GM19397 (cell line): ENCODE measurements around the gene SLC4A5.

Experiments
- ATAC-seq: cut with Tn5 transposase; IDR thresholded peaks from one replicate; pipeline ENCODE4 v1.9.1; 2021; ENCODE audit warnings: mild to moderate bottlenecking, moderate library complexity; ENCODE audit not compliant: unreplicated experiment

Gene SLC4A5, protein sequence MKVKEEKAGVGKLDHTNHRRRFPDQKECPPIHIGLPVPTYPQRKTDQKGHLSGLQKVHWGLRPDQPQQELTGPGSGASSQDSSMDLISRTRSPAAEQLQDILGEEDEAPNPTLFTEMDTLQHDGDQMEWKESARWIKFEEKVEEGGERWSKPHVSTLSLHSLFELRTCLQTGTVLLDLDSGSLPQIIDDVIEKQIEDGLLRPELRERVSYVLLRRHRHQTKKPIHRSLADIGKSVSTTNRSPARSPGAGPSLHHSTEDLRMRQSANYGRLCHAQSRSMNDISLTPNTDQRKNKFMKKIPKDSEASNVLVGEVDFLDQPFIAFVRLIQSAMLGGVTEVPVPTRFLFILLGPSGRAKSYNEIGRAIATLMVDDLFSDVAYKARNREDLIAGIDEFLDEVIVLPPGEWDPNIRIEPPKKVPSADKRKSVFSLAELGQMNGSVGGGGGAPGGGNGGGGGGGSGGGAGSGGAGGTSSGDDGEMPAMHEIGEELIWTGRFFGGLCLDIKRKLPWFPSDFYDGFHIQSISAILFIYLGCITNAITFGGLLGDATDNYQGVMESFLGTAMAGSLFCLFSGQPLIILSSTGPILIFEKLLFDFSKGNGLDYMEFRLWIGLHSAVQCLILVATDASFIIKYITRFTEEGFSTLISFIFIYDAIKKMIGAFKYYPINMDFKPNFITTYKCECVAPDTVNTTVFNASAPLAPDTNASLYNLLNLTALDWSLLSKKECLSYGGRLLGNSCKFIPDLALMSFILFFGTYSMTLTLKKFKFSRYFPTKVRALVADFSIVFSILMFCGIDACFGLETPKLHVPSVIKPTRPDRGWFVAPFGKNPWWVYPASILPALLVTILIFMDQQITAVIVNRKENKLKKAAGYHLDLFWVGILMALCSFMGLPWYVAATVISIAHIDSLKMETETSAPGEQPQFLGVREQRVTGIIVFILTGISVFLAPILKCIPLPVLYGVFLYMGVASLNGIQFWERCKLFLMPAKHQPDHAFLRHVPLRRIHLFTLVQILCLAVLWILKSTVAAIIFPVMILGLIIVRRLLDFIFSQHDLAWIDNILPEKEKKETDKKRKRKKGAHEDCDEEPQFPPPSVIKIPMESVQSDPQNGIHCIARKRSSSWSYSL

DNA sequence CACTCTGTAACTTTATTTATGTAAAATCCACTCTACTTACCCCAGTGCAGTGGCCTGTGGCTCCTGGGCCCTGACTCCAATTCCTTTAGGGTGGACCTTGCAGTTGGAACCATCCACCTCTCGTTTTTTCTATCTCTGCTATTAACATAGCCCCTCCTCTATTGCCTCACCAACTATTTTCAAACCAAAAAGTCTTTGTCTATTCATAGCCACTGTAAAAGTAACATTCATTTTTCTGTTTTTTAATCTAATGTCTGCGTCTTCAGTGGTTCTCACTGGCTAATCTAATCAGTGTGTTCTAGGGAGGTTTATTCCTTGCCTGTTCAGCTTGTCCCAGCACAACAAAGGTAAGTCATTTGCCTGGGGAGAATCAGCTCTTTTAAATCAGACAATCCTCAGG, at the start of gene SLC4A5:
TSS of gene SLC4A5 (minus strand) at position 101 of the 400 bp plus-strand sequence. CDS start 28,393 bp downstream, outside the sequence.
- ATAC-seq: no peak

DNA sequence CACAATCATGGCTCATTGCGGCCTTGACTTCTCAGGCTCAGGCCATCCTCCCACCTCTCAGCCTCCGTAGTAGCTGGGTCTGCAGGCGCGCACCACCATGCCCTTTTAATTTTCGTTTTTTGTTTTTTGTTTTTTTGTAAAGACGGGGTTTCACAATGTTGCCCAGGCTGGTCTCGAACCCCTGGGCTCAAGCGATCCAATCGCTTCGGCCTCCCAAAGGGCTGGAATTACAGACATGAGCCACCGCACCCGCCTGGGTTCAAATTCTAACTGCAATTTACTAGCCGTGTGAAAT, 49.2 kb upstream of the SLC4A5 start:
- no peak for ATAC-seq

DNA sequence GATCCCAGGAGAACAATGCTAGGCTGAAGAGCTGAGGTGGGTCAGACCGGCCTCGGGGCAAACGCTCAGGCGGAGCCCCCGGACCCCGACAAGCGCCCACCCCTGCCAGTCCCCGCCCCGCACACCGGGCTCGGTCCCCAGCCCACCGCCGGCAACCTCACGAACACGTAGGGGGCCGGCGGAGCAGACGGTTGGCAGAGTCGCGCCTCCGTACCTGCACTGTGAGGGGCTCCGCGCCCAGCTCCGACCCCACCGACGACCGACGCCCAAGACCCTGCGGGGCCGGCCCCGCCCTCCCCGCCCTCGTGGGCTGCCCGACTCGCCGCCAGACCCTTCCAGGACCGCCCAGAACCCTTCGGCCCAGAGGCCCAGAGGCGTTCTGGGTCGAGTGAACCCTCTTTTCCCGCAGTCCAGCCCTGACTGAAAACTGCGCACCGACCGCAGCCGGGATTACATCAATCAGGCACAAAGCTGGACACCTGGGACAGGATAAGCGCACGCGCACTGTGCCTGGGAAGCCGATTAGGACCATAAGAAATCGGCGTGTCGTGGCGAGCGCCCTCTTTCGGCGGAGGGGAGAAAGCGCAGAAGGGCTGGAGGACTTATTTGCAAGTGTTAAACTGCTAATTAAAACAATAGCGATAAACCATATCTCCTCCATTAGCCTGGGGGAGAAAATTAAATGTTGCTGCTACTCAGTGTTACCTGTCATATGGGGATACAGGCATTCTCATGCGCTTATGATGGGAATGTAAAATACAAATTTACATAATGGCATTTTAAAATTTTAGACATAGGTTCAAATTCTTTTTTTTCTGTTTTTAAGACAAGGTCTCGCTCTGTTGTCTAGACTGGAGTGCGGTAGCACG, 48.6 kb upstream of the SLC4A5 start:
- peak; percentile 71 for ATAC-seq

DNA sequence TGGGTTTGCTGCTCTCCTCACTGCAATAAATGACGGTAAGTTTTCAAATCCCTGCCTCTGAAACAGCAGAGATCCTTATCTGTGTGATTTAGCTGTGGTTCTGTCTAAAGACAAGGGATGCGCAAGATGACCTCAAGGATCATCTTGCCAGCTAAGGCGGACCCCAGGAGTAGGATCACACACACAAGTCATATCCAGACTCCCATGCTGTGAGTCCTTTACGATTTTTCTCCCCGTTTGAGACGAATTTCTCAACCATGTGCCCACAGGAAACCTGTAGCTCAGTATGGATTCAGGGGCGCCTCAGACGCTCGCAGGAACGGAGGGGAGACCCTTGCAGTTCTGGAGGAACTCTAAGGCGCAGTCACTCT, 48.0 kb upstream of the SLC4A5 start:
- peak; percentile 7 for ATAC-seq

DNA sequence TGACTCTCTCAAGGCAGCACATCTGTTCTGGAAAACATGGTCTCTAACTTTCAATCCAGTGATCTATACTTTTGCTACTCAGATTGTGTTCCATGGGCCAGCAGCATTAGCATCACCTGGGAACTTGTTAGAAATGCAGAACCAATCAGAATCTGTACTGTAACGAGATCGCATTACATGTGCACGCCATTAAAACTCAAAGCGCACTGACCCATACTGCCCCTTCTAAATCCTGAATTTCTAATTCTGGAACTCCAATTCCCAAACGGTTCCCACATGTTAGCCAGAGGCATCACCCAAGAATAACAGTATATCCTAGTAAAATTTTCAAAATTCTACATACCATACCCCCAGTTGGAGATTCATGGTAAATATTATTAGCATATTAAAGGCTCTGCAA, 47.4 kb upstream of the SLC4A5 start:
- no peak for ATAC-seq

DNA sequence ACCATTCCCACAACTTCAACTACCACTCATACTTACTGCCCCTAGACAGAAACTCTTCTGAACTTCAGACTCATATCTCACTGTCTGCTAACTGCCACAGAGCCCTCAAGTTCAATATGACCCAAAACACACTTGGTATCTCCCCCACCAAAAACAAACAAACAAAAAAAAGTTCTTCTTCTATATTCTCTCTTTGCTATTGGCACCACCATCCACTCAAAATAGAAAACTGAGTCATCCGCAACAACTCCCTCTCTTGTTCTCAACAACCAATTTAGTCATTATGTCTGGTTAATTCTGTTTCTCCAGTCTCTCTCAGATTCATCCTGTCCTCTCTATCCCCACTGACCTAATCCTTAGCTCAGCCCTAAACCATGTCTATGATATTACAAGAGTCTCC, 44.1 kb upstream of the SLC4A5 start:
- ATAC-seq: no peak

DNA sequence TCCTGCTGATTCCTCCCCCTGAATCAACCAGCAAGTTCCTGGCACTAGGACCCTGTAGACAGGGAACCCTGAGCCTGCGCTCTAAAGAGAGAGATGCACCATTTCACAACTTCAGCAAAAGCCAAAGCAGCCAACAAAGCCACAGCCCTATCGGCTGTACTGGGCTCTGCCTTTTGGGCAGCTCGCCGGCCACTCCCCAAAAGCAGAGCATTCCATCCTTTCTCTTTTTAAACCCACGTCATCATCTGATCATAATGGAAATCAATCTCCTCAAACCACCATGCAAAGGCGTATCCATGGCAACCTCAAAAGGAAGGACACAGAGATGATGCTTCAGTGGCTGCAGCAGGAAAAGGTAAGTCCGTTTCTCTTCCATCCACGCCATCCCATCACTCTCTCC, 42.2 kb upstream of the SLC4A5 start:
- ATAC-seq: no peak

DNA sequence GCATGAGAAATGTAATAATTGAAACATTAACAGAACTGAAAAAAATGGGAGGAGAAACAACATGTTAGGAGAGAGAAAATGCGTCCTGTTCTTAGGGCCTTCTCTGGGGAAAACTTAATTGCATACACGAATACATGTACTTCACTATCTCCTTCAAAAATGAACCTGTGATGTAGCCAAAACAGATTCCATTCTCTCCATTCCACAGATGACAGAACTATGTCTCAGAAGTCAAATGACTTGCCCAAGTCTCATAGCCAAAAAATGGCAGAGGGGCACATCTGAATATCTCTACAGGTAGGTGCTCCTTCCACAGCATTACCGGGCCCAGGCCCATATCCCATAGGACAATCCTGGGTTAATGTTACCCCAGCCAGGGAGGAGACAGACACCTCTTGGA, 40.8 kb upstream of the SLC4A5 start:
- ATAC-seq: no peak

DNA sequence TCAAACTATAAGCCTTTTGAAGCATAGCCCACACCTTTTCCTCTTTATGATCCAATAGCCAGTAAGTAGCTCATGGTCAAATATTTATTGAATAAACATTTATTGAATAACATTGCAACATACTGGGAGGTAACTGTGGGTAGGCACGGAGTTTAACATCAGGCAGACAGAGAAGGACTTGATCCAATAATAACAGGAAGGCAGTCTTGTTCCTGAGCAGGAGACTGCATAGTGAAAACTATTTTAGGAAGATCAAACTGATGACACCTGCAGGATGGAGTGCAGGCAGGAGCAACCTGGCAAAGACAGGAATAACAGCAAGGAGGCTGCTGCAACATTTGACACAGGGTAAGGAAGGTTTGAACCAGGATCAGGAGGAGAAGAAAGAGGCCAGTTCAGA, 40.0 kb upstream of the SLC4A5 start:
- no peak for ATAC-seq

DNA sequence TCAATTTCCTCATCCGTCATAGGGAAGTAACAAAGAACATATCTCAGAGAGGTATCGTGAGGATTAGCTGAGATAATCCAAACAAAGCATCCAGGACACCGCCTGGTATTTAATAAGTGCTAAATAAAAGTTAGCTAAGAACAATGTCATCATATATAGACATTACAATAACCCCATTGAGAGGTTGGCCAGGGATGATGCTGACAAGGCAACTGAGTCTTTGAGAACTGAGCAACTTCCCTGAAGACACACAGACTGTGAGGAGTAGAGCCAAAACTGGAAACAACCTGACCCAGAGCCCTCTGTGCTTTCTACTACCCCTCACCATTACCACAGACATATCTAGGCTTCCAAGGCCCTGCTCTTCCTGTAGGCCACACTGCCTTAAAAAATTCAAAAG, 38.5 kb upstream of the SLC4A5 start:
- no peak for ATAC-seq

DNA sequence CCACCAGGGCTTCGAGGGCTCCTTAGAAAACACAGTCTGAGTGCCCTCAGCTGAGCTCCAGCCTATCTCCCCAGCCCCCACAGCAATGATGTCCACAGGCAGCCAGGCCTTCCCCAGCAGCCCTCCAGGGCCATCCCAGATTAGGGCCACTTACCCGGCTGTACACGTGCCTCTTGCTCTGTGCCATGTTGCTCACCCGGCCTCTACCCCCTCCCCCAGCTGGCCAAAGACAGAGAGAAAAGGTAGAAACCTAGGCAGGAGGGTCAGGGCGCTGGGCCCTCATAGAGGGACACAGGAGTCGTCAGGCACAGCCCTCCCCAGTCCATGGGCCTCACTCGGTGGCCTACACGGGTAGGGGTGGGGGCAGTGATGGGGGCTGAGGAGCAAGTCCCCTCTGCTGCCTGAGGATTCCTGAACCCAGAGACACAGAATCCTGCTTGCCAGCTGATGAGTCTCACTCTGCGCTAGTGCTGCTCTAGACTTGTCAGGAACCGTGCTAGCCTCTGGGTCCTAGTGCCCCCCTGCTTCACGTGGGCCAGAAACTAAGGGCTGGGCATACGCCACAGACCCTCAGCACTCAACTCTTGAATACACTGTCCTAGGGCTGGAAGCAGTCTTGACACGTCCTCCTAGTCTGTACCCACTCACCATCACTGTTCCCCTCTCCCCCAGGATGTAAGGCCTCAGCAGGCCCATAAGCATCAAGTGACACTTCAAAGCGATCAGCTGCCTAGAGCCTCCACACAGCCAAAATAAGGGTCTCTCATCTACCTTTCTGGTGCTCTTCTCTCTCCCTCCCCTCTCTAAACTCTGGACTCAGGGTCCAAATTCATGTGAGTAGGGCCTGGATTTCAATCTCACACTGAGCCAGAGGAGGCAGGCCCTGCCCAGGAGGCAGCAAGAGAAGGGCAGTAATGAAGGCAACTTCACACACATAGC, 36.9 kb upstream of the SLC4A5 start, which contains the start of gene DCTN1:
TSS of gene DCTN1 (minus strand) at position 461 of the 939 bp plus-strand sequence. CDS start at position 187, 274 bp downstream.
- ATAC-seq: no peak

DNA sequence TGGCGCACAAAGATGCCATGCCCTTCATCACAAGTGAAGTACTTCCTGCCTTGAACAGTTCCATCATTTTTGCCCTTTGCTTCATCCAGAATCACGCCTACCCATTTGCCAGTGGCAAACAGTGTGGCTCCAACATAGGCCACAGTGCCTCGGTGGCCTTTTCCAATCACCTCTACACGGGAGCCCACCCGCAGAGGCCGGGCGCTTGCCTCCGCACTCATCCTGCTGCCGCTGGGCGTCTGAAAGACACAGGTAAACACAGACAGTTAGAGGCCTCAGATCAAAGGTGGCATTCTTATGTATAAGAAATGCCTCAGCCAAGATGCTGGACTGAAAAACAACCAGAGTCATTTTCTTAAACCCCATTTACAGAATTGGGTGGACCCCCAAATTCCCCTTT, 34.8 kb upstream of the SLC4A5 start:
- ATAC-seq: no peak

DNA sequence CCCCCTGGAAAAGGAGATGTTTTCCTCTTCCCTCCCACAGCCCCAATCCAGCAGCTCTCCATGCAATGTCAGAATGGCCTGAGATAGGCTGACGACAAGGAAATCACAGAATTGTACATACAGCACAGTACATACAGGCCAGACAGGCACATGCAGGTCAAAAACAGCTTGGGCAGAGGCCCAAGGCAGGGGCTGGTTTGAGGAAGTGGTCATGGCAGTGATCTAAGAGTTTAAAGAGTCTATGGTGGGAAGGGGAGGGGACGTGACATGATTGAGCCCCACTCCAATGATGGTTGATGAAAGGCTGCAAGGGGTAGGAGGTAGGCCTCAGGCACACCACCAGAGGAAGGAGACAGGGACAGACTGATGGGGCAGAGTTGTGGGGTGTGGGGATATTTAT, 32.6 kb upstream of the SLC4A5 start:
- ATAC-seq: no peak

DNA sequence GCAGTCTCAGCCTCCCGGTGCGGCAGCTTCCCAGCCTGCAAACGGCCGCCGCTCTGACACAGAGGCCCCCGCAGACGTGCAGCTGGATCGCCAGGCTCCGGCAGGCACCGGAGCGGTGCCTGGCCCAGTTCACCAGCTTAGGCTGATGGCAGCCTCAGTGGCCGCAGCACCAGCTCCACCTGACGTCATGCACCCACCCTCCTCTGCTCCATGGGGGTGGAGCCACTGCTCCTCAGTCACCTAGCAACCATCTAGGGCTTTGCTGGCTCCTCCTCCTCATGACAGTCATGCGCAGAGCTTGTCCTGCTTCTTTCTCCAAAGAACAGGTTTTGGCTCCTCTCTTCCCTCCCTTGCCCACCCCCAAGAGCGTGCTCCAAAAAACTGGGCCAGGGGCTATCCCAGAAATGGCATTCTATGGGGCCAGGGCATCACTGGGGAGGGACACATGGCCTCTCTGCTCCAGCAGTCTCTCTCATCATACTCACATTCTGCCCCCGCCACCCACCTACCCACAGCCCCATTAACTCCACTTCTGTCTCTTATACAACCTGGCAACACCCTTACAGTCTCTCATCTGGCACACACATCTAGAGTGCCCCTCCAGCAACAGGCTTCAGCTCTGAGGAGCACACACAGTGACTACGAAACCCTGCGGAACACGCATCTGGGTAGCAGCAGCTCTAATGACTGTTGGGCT, 31.4 kb upstream of the SLC4A5 start:
- ATAC-seq: no peak

DNA sequence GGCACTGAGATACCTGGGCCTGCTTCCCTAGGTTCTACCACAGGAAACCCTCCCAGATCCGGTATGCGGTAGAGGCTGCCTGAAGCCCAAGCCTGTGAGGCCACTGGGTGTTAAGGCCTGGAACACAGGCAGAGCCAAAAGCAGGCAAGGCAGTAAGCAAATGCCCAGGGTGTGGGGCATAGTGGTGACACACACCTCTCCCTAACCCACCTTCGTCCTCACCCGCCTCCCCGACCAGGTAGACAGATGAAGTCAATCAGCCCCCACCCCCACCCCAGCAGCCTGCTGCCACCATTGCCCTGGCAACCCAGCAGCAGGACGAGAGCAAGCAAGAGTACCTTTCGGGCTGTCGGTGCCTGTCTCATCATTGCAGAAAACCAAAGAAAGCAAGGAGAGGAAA, 30.8 kb upstream of the SLC4A5 start:
- ATAC-seq: no peak

DNA sequence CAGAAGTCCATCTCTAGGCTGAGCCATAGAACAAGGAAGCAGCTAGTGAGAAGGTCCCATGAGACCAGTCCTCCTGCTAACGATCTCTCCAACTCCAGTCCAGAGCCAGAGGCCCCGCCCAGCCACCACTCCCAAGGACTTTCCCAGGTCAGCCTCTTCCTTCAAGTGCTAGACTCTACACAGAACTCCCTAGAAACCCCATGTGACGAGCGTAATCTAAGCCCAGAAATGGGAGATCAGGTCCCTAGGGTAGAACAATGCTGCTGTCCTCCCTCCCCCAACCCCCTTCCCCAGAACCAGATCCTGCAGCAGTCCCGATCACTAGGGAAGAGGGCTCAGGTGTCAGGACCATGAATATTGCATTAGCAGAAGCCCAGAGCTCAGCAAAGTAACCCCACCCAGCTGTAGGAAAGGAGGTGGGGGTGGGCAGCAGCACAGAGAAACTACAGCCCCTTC, 30.0 kb upstream of the SLC4A5 start:
- no peak for ATAC-seq

DNA sequence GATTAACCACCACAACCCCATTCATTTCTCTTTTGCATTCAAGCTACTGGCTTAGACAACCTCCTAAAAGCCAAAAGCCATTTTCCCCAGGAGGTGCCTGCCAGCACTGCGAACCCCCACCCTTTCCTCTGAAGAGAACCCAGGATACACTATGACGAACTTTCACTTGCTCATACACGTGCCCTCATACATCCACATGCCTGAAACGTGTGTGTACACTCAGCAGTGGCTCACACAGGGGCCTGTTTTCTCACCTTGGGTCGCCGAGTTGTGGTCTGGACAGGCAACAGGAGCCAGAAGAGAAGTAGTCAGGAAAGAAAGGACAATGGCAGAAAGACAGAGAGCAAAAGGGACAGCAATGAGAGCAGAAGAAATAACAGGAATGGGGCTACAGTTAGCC, 29.5 kb upstream of the SLC4A5 start:
- ATAC-seq: no peak

DNA sequence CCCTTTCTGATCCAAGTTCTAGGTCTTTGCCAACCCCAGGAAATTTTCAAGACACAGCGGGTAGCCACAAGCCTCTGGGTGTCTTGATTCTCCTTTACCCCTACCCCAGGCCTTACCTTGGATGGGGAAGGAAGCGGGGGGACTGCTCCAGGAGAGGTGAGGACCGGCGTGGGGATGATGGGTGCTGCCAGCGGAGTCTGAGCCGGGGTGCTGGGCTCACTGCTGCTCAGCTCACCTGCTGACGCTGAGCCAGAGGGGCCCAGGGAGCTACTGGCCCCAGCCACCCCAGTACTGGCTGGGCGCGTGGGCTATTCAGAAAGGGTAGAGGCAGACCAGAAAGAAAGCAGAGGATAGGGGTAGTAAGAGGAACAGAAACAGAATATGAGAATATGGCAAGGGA, 28.2 kb upstream of the SLC4A5 start:
- ATAC-seq: no peak

DNA sequence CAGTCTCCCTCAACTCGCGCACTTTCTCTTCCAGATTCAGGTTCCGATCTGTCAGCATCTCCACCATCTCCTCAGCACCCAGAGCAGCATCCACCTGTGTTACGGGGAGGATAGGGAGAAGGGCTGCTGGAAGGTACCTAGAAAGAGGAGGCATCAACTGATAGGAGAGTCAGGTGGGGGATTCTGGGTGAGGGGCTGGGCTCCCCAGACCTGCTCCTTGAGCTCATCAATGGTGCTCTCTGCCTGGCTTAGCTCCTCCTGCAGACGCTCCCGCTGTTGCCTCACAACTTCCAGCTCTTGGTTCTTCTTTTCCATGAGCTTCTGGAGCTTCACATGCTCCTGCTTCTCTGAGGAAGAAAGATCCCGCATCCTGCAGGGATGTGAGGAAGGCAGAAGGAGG, 26.8 kb upstream of the SLC4A5 start:
- no peak for ATAC-seq
